ENCODE data around the gene NAV1.
"Not testable (repeated sequence)": the region's sequence is repeated elsewhere in the genome, so short reads cannot be mapped to it uniquely, and the experiment has no call there.

Gene NAV1

GRCh38 chr1:201538612-201539551 is at the start of gene NAV1:
Gene NAV1 (plus strand): TSS chr1:201539127. CDS start chr1:201622885, 83,758 bp downstream.
- DNase-seq (ENCODE audit: low read depth): no peak

DNA sequence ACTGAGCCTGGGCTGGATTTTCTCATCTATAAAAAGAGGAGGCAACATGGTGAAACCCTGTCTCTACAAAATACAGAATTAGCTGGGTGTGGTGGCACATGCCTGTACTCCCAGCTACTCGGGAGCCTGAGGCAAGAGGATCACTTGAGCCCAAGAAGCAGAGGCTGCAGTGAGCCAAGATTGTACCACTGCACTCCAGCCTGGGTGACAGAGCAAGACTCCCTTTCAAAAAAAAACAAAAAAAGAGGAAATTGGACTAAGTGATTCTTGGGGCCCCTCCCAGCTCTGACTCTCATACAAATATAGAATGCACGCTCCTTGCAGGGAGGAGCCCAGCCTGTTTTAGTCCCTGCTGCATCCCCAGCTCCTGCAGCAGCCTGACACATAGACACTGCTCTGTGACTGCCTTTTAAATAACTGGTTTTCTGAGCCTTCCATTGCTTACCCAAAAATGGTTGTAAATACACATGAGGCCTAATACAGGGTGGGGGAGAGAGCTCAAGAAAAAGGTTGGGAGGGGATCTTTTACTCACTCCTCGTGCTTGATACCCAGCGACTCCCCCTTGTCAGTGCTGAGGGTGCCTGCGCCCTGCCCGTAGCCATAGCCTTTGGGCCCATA is 49.2 kb upstream of the NAV1 start:
- DNase-seq (ENCODE audit: low read depth): no peak

- DNase-seq (ENCODE audit: low read depth): no peak
These were observed 48.2 kb upstream of the NAV1 start for GRCh38 chr1:201490708-201491131.

DNA sequence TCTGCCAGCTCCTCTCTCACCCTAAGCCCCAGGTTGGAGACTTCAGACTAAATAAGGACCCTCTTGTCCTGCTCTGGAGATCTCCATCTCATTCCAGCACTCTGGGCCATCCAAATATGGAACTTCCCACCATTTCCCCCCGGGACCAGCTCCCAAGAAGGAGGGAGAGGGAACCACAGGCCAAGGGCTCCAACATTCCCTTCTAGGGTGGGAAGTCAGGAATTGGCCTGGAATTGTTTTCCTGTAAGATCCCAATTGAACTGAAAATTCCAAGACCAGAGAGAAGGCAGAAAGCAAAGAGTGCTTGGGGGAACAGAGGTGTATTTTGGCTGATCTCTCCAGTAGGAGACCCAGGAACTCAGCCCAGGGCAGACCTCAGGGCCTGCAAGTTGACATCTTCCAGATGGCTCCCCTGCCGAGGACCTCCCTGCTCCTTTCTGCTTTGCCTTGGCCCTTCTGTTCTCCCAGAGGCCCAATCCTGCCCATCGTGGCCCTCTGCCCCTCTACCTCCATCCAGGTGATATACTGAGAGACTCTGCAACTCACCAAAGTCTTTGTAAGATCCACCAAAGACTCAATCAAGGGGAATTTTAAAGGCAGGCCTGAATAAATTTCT is 46.9 kb upstream of the NAV1 start:
- no peak for DNase-seq (ENCODE audit: low read depth)

GRCh38 chr1:201493026-201493656 is 45.8 kb upstream of the NAV1 start:
- not testable (repeated sequence) for DNase-seq (ENCODE audit: low read depth)

DNA sequence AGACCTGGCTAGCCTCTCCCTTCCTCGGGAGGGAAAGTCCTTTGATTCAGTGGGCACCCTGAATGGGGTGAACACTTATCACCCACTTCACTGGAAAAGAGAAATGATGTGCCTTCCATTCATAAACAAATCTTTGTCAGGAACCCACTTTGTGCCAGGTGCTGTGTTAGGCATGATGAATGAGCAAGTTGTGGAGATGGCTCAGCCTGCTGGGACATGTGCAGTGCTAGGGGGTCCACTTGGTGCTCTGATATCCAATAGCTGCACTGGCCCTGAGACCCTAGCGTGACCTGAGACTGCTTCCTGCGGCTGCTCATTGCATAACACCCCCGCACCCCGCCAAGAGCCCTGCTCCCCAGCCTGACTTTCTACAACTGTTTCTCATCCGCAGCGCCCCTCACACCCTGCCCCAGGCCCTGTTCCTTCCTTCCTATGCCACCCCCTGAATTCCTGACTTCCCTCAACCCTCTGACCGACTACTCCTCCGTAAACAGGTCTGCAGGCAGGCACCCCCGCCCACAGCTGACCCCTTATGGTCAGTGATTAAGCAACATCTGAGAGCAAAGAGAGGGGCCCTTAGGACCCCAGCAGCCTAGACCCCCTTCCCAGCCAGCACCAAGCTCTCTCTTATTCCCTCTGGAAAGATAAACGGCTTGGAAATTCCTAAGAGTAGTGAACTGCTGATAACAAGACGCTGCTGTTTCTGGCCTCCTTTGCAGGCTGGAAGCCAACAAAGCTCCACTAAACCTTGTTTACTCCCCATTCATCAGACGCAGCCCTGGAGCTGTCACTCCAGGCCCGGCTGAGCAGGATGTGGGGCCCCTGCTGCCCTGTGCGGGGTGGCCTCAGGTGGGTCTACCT is 44.9 kb upstream of the NAV1 start:
- DNase-seq (ENCODE audit: low read depth): no peak

DNA sequence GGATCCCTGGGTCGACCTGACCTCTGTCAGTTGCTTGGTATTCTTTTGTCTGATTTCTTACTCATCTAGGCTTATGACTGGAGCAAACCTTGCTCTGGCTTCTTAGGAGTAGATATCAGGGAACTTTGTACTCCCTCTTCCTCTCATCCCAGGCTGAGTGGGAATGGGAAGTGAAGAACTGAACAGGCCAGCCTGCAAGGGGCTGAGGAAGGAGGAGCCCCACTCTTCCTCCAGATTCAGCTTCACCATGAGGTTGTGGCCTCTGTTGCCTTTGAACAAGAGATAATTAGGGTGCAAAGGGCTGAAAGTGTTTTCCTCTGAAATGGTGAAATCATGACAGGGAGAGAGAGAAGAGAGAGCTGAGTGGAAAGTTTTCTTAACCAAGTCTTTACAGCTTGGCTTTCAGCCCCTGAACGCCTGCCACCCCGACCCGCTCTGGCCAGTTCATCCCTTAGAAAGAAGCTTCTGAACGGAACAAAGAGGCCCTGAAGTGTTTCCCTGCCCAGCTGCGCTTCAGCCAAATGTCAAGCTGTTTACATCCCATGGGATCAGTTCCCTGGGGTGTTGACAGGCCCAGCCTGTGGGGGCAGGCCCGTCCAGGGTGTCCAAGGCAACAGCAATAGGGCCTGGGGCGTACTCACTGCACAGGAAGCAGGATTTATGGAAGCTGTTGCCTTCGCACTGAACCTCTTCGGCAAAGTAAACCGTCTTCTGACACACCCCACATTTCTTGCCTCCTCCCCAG is 43.2 kb upstream of the NAV1 start:
- DNase-seq (ENCODE audit: low read depth): no peak

GRCh38 chr1:201496296-201496690 is 42.6 kb upstream of the NAV1 start:
- no peak for DNase-seq (ENCODE audit: low read depth)

DNA sequence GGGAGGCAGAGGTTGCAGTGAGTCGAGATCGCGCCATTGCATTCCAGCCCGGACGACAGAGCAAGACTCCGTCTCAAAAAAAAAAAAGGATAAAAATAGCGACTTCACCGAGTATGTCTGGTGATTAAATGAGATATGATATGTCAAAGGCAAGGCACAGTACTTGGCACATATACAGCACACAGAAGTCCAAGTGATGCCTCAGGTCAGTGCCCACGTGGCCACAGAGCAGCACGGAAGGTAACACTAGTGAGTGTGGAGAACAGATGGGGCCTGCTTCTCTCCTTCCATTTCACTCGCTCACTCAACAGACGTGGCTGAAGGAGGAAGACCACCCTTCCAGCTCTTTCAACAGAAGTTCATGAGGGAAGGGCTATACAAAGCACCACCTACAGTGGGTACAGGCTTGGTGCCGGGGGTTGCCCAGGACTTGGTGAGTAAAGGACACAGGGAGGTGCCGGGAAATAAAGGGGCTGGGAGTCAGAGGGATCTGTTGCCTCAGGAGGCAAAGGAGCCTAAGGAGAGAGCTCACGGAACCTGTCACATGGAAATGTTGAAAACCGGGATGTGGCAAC is 40.9 kb upstream of the NAV1 start:
- DNase-seq (ENCODE audit: low read depth): no peak

DNA sequence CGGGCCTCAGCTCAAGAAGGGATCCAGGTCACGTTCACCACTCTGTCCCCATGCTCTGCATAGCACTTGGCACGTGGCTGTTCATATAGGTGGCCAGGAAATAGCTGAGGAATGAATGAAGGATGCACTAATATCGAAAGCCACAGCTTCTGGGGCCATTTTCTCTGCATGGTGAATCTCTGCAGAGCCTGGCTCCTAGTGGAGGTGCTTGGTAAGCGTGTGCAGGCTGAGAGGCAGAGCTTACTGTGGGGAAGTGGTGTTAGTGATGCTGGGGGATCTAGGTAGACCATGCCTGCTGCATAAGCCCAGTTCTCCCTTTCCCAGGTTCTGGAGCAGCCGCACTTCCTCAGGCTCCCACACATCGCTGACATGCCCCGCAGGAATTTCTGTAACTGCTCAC is 40.3 kb upstream of the NAV1 start:
- no peak for DNase-seq (ENCODE audit: low read depth)

- DNase-seq (ENCODE audit: low read depth): no peak
These were observed 39.7 kb upstream of the NAV1 start for GRCh38 chr1:201499191-201499590.

DNA sequence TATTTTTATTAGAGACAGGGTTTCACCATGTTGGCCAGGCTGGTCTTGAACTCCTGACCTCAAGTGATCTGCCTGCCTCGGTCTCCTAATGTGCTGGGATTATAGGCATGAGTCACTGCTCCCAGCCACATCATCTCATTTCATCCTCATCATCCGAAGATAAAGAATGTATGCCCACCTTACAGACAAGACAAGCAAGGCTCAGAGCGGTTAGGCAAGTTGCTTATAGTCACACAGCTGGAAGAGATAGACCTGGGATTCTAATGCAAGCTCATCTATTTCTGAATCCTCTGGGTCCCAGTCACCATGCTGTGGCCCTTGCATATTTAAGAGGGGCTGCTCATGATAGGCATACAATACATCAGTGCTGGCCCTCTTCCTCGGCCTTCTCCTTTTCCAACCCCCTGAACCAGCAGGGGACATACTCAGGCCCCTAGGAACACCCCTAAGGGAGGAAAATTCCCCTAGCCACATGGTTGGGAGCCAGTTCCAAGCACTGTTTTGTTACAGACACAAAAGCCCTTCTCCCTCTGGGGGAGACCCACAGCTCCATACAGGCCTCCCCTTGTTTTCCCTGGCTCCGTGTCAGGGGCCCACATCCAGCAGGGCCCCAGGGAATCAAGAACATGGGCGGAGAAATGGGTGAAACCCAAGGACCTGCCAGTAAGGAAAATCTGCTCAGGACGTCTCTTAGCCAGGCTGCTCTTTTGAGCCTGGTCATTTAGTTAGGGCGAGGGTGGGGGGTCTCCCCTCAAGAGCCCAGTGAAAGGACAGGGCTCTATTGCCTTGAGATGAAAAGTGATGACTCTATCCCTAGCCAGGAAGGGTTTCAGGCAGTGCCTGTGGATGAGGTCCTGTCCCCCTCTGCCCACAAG is 38.9 kb upstream of the NAV1 start:
- no peak for DNase-seq (ENCODE audit: low read depth)

DNA sequence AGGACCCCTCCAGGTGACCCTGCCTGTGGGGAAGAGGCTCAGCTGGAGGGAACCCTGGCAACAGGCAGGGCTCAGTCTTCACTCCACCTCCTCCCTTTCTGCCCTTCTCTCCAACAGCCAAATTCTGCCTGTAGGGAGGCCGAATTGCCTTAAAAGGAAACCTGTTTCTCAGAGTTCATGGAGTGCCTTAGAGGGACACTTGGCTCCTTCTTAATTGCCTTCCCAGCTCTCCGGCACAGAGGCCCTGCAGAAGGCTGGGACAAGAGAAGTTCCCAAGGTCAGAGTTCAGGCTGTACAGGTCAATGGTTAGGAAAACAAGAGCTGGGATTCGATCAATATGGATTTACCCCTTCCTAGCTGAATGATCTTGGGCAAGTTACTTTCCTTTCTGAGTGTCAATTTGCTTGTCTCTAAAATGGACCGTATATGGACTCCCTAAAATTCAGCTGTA is 38.2 kb upstream of the NAV1 start:
- DNase-seq (ENCODE audit: low read depth): no peak

DNA sequence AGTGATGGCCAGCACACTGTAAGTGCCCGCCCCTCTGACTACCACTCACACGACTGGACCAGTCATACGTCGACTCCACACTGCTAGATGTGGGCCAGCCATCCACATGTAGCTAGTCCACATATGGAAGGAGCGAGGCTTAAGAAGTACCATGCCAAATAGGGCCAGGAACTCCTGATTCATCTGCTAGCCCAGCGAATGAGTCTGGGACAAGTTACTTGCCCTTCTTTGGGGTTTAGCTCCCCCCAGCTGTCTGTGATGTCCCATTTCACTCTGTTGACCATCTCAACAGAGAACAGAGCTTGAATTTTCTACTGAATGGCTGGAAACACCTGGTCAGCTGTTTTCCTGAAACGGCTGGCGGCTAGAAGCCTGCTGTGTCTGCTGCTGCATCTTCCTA is 37.8 kb upstream of the NAV1 start:
- no peak for DNase-seq (ENCODE audit: low read depth)

DNA sequence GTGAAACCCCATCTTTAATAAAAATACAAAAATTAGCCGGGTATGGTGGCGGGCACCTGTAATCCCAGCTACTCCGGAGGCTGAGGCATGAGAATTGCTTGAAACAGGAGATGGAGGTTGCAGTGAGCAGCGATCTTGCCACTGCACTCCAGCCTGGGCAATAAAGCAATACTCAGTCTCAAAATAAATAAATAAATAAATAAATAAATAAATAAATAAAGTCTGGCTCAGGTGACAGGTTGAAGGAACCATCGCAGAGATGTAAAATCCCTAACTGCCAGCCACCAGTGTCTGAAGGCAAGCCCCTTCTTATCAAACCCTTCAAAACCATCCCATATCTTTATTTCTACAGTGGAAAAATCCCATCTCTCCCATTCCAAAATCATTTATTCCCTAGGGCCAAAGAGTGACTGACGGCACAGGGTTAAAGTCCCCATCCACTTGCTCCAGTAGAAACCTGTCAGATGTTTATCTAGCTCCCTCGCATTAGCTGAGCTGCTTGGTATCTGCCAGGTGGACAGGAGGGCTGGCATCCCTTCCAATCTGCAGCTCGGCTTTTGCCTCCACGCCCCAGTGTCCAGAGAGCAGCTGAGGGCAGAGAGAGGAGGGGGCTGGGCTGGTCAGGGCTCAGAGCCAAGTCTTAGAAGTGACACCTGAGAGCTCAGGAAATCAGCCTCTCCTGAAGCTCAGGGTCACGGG is 37.0 kb upstream of the NAV1 start:
- DNase-seq (ENCODE audit: low read depth): no peak

DNA sequence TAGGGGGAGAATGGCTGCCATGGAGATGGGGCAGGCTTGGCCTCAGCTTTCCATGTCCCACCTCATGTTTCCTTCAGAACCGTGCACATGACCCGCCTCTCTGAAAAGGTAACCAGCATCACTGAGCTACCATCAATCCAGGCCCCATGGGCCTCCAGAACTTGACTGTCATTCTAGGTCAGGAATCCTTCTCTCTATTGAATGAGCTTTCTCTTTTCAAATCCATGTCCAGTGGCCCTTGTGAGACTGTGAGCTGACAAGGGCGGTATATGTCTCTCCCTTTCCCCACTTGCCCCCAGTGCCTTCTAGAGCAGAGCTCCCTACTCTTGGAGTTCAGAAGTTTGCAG is 36.4 kb upstream of the NAV1 start:
- no peak for DNase-seq (ENCODE audit: low read depth)

DNA sequence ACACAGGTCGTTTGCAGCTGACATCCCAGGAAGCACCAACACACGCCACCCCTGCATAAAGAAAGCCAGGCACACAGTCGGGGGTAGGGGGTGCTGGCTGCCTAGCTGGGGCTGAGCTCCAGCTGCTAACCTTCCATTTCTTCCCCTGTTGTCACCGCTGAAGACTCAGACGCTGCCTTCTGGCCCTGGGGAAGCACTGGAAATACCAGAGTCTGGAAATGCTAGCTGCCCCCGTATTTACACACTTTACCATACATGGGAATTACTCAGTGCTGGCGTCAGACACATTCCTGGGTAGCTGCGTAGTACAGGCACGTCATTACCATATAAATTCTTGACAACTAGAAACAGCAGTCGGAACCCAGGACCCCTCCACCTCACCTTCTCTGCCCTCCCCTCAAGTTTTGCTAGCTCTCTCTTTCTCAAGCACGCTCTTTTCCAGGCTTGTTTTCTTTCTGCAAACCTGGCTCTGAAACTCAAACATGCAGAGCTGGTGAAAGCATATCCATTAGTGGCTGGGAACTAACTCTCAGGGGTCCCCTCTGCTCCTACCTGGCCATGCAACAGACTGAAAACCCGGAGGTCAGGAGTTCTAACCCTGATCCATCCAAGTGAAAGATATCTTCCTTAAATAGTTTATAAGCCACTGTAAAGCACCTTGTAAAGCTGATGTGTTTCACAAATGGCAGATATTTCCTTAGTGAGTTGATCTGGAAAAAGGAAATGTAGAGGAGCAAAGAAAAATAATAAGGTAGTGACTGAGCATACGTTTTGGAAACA is 35.3 kb upstream of the NAV1 start:
- no peak for DNase-seq (ENCODE audit: low read depth)

DNA sequence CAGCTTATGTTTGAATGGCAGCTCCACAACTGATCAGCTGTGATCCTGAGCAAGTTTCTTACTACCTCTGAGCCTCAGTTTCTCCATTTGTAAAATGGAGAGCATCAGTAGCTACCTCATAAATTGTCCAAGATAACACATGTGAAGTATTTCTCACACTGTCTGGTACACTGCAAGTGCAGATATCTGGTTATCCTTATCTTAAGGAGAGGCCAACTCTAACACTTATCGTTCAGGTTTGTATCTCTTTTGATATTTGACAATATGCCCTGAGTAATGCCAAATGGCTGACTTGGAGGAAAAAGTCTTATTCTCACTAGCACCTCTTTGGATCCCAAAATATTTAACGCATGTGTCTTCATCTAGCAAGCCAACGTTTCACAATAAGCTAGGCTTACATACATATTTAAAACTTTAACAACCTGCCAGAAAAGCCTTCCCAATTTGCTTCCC is 34.7 kb upstream of the NAV1 start:
- no peak for DNase-seq (ENCODE audit: low read depth)
